ENCODE measurements around the gene SLC6A6.

SLC6A6 gene

GRCh38 chr3:14486460-14486859 lies 84.1 kb downstream of the SLC6A6 start:
- peak overlapping the region; percentile 53; the same call in 1 of the 2 replicates for H3K4me2 ChIP-seq (ENCODE audit: low read depth, low read length)
- H3K27ac ChIP-seq (ENCODE audit: low read length) = peak overlapping the region; percentile 65; the same call in 1 of the 2 replicates
- TF ChIP-seq EZH2phosphoT487 (IDR thresholded peaks at IDR 0.05; ENCODE audit: low read length) = no peak
- TF ChIP-seq CTCF (IDR thresholded peaks at IDR 0.05; ENCODE audit: low read length) = no peak
- no peak for TF ChIP-seq EZH2 (optimal IDR thresholded peaks at IDR 0.05; ENCODE audit: low read depth, low read length)

GRCh38 chr3:14487086-14487485 lies 84.7 kb downstream of the SLC6A6 start:
- Histone ChIP-seq H3K36me3 (replicated peaks; ENCODE audit: insufficient read depth, low read length) (no peaks in the 10 kb centered on the region), H3K79me2 (ENCODE audit: low read length) (no peaks in the 10 kb centered on the region), H3F3A (ENCODE audit: insufficient read depth, low read length) (no peaks in the 10 kb centered on the region), H3K9me3 (replicated peaks; ENCODE audit: insufficient read depth, low read length) (no peaks in the 10 kb centered on the region), H3K9ac (ENCODE audit: low read length) (peak overlapping the region; percentile 18; the same call in 1 of the 2 replicates), H3K4me1 (ENCODE audit: low read length) (peaks cover 16% of the 10 kb centered on the region), H3K27ac (ENCODE audit: low read length) (peak overlapping the region; percentile 65), H3K27me3 (replicated peaks; ENCODE audit: insufficient read depth, low read length) (no peaks in the 10 kb centered on the region), H3K9me2 (replicated peaks; ENCODE audit: insufficient read depth, low read length) (no peaks in the 10 kb centered on the region), H3K4me3 (ENCODE audit: low read length) (no peak overlapping the region; the same call in 1 of the 2 replicates), H4K20me1 (ENCODE audit: insufficient read depth, low read length) (no peaks in the 10 kb centered on the region), H3K4me2 (ENCODE audit: low read depth, low read length) (peak overlapping the region; percentile 53; the same call in 1 of the 2 replicates), H2AFZ (ENCODE audit: low read length) (no peak overlapping the region)
- DNase-seq = no peak
- TF ChIP-seq CTCF (IDR thresholded peaks at IDR 0.05; ENCODE audit: low read length) (no peak), EZH2 (optimal IDR thresholded peaks at IDR 0.05; ENCODE audit: low read depth, low read length) (no peak), EZH2phosphoT487 (IDR thresholded peaks at IDR 0.05; ENCODE audit: low read length) (no peak)

More at GRCh38 chr3:14486460-14486859, 84.1 kb downstream of the SLC6A6 start:
- Histone ChIP-seq H3K4me3 (ENCODE audit: low read length) (peak overlapping the region; percentile 23; the same call in 1 of the 2 replicates), H3F3A (ENCODE audit: insufficient read depth, low read length) (no peaks in the 10 kb centered on the region), H4K20me1 (ENCODE audit: insufficient read depth, low read length) (no peaks in the 10 kb centered on the region), H3K27me3 (replicated peaks; ENCODE audit: insufficient read depth, low read length) (no peaks in the 10 kb centered on the region), H3K9ac (ENCODE audit: low read length) (peak overlapping the region; percentile 18; the same call in 1 of the 2 replicates), H2AFZ (ENCODE audit: low read length) (no peak overlapping the region; the same call in 1 of the 2 replicates), H3K9me2 (replicated peaks; ENCODE audit: insufficient read depth, low read length) (no peaks in the 10 kb centered on the region), H3K36me3 (replicated peaks; ENCODE audit: insufficient read depth, low read length) (no peaks in the 10 kb centered on the region), H3K79me2 (ENCODE audit: low read length) (no peaks in the 10 kb centered on the region), H3K9me3 (replicated peaks; ENCODE audit: insufficient read depth, low read length) (no peaks in the 10 kb centered on the region), H3K4me1 (ENCODE audit: low read length) (peaks cover 16% of the 10 kb centered on the region)
- peak; percentile 65 for DNase-seq

GRCh38 chr3:14487821-14488220 lies 85.4 kb downstream of the SLC6A6 start:
- Histone ChIP-seq H3K9ac (ENCODE audit: low read length) (no peak overlapping the region), H3K4me2 (ENCODE audit: low read depth, low read length) (no peak overlapping the region), H3K27me3 (replicated peaks; ENCODE audit: insufficient read depth, low read length) (no peaks in the 10 kb centered on the region), H3K4me3 (ENCODE audit: low read length) (no peak overlapping the region), H3K4me1 (ENCODE audit: low read length) (peaks cover 16% of the 10 kb centered on the region), H3K36me3 (replicated peaks; ENCODE audit: insufficient read depth, low read length) (no peaks in the 10 kb centered on the region), H3K79me2 (ENCODE audit: low read length) (no peaks in the 10 kb centered on the region), H3K9me3 (replicated peaks; ENCODE audit: insufficient read depth, low read length) (no peaks in the 10 kb centered on the region), H3K27ac (ENCODE audit: low read length) (no peak overlapping the region), H4K20me1 (ENCODE audit: insufficient read depth, low read length) (no peaks in the 10 kb centered on the region), H3K9me2 (replicated peaks; ENCODE audit: insufficient read depth, low read length) (no peaks in the 10 kb centered on the region), H3F3A (ENCODE audit: insufficient read depth, low read length) (no peaks in the 10 kb centered on the region), H2AFZ (ENCODE audit: low read length) (no peak overlapping the region)
- DNase-seq = no peak
- TF ChIP-seq EZH2phosphoT487 (IDR thresholded peaks at IDR 0.05; ENCODE audit: low read length) (no peak), CTCF (IDR thresholded peaks at IDR 0.05; ENCODE audit: low read length) (no peak), EZH2 (optimal IDR thresholded peaks at IDR 0.05; ENCODE audit: low read depth, low read length) (no peak)
